ENCODE measurements around the gene IGF1R. TPM values are rescaled to one million over a fixed set of nuclear protein-coding genes. Genes with fewer than 3 reads are reported as not detected.

IGF1R gene
- total and polyA plus RNA-seq, 4 donors = 5.9 to 154 (median 27.6) TPM

DNA sequence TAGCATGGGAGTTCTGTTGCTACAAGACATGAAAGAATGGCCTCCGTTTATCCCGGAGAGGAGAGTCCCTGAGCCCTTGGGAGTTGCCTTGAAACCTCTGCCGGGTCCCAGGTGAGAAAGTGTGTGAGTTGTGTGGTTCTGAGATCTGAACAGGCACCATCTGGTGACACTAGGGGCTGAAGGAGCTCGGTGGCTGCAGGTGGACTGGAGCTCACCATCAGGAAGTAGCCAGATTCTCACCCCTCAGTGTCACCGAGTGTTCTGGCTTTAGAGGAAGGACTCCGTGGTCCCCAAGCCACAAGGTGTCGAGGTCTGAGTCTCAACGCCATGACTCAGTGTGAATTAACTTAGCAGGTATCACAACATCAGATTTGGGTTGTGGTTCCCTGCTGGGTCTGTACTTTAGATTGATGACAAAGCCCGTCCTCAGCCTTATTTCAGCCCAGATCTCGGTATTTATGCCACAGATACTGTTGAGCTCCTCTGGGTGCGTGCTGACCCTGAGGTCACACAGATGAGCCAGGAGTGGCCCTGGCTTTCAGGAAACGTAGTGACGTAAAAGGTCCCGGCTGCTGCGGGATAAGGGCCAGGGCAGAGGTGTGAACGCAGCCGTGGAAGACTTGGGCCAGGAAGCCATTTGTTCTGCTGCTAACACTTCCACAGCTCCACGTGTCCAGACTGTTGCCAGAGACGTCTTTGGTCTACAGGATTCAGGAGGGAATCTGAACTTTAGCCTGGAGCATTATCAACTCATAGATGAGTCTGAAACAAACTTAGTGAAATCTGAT is 304.9 kb downstream of the IGF1R start:
- H3K27ac ChIP-seq (ENCODE audit: low read depth in 1 of 2, low read length in 1 of 2) = peak overlapping the region; percentile 47 to 86
- DNase-seq (peak; percentile 52 to 61 (median 61)), ATAC-seq (ENCODE audit: insufficient read depth, low FRiP score) (no peak)
- TF ChIP-seq CTCF (IDR thresholded peaks at IDR 0.05; ENCODE audit: control extremely low read depth, extremely low read depth) = no peak
- no peak overlapping the region for H3K4me3 ChIP-seq
- no peaks in the 10 kb centered on the region for H3K27me3 ChIP-seq (ENCODE audit: control insufficient read depth in 3 of 3, insufficient read depth in 3 of 3, low read length in 2 of 3)
- H3K4me1 ChIP-seq (ENCODE audit: control insufficient read depth in 5 of 5, insufficient read depth in 5 of 5, low read length in 5 of 5) = peaks cover 8 to 50% (median 16%) of the 10 kb centered on the region in 5 donors
- peaks cover 14 to 47% (median 32%) of the 10 kb centered on the region in 4 donors for H3K36me3 ChIP-seq (ENCODE audit: control insufficient read depth in 4 of 4, insufficient read depth in 4 of 4, low read length in 4 of 4)
- H3K9me3 ChIP-seq (ENCODE audit: control insufficient read depth in 4 of 4, insufficient read depth in 3 of 4, low read length in 3 of 4) = peaks cover 0 to 1% (median 0%) of the 10 kb centered on the region in 4 donors
- H3K9ac ChIP-seq (ENCODE audit: insufficient read depth in 1 of 2, low read length in 2 of 2) = peak overlapping the region in 1 of 2 donors; percentile 43
- WGBS, 2 donors = 67 to 69% methylated on average over 19 of the region's 19 CpGs

DNA sequence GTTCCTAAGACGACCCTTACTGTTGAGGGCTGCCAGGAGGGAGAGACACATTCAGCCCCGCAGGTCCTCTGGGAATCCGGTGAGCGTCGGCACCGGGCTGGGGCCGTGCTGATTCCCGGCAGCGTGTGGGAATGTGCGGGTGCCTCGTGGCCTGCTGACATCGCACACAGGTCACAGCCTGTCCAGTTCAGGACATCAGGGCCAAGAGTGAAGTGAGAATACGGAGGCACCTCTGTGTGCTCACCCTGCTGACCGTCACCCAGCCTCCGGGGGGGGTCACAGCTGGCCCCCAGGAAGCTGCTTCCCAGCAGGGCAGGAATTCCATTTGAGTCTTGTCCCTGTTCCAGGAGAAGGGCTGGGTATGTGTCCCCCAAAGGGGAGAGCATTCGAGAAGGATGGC is 305.6 kb downstream of the IGF1R start:
- DNase-seq (peak in 1 of 3 donors; percentile 61), ATAC-seq (ENCODE audit: insufficient read depth, low FRiP score) (no peak)
- Histone ChIP-seq H3K36me3 (ENCODE audit: control insufficient read depth in 4 of 4, insufficient read depth in 4 of 4, low read length in 4 of 4) (peaks cover 13 to 44% (median 28%) of the 10 kb centered on the region in 4 donors), H3K27me3 (ENCODE audit: control insufficient read depth in 3 of 3, insufficient read depth in 3 of 3, low read length in 2 of 3) (no peaks in the 10 kb centered on the region), H3K9ac (ENCODE audit: insufficient read depth in 1 of 2, low read length in 2 of 2) (peak overlapping the region in 1 of 2 donors; percentile 64), H3K4me3 (no peak overlapping the region), H3K4me1 (ENCODE audit: control insufficient read depth in 5 of 5, insufficient read depth in 5 of 5, low read length in 5 of 5) (peaks cover 8 to 50% (median 16%) of the 10 kb centered on the region in 5 donors), H3K27ac (ENCODE audit: low read depth in 1 of 2, low read length in 1 of 2) (peak overlapping the region; percentile 47 to 86), H3K9me3 (ENCODE audit: control insufficient read depth in 4 of 4, insufficient read depth in 3 of 4, low read length in 3 of 4) (peaks cover 0 to 1% (median 0%) of the 10 kb centered on the region in 4 donors)
- WGBS, 2 donors = 77 to 87% methylated on average over 16 of the region's 16 CpGs
- no peak for TF ChIP-seq CTCF (IDR thresholded peaks at IDR 0.05; ENCODE audit: control extremely low read depth, extremely low read depth)

- TF ChIP-seq CTCF (IDR thresholded peaks at IDR 0.05; ENCODE audit: control extremely low read depth, extremely low read depth) = no peak
- DNase-seq (peak; percentile 85 to 91 (median 91)), ATAC-seq (ENCODE audit: insufficient read depth, low FRiP score) (no peak)
- 50 to 54% methylated on average over 5 of the region's 5 CpGs for WGBS, 2 donors
- Histone ChIP-seq H3K9me3 (ENCODE audit: control insufficient read depth in 4 of 4, insufficient read depth in 3 of 4, low read length in 3 of 4) (peaks cover 0 to 1% (median 0%) of the 10 kb centered on the region in 4 donors), H3K4me3 (no peak overlapping the region), H3K9ac (ENCODE audit: insufficient read depth in 1 of 2, low read length in 2 of 2) (peak overlapping the region in 1 of 2 donors; percentile 64), H3K36me3 (ENCODE audit: control insufficient read depth in 4 of 4, insufficient read depth in 4 of 4, low read length in 4 of 4) (peaks cover 14 to 45% (median 26%) of the 10 kb centered on the region in 4 donors), H3K27me3 (ENCODE audit: control insufficient read depth in 3 of 3, insufficient read depth in 3 of 3, low read length in 2 of 3) (no peaks in the 10 kb centered on the region), H3K4me1 (ENCODE audit: control insufficient read depth in 5 of 5, insufficient read depth in 5 of 5, low read length in 5 of 5) (peaks cover 8 to 50% (median 16%) of the 10 kb centered on the region in 5 donors), H3K27ac (ENCODE audit: low read depth in 1 of 2, low read length in 1 of 2) (peak overlapping the region; percentile 24 to 47)
These were observed 306.1 kb downstream of the IGF1R start for GRCh38 chr15:98954411-98954810.

Data from lung (tissue), 12 donors.